ENCODE results near the gene SLC17A7. TPM values are rescaled to one million over a fixed set of nuclear protein-coding genes. Genes with fewer than 3 reads are reported as not detected.

The SLC17A7 gene
- total and polyA plus RNA-seq, 2 of the 13 experiments (the other 11 are each of a cell fraction or from before 2014, with no cell fraction given) = 0.32 TPM; not detected in 1

DNA sequence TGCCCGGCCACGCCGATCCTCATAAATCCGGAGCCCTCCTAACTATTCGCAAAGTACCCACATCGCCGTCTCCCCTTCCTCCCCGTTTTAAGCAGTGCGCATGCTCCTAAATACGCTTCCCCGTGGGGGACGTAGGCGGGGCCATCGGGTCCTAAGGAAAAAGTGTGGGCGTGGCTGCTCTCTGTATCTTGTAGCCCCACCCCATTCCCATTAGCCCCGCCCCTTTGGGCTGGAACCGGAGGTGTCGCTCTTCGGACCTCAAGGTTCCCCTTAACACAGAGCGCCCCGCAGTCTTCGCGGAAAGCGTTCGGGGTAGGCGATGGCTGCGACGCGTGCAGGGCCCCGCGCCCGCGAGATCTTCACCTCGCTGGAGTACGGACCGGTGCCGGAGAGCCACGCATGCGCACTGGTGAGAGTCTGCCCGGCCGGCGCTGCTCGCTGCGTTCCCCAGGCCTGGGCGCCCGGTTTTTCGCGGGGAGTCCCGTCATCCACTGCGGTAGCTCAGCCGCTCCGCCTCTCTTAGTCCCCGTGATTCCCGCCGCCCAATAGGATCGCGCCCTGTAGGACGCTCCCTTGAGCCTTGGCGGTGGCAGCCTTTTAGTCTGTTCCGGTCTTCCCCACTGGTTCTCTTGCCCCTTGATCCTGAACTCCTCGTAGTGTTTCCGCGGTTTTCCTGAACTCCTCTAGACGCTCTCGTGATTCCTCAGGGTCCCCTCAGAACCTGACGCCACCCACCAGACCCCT lies 11.9 kb upstream of the SLC17A7 start, which contains the start of gene ALDH16A1 (continued):
- TF ChIP-seq, protein P1, sequence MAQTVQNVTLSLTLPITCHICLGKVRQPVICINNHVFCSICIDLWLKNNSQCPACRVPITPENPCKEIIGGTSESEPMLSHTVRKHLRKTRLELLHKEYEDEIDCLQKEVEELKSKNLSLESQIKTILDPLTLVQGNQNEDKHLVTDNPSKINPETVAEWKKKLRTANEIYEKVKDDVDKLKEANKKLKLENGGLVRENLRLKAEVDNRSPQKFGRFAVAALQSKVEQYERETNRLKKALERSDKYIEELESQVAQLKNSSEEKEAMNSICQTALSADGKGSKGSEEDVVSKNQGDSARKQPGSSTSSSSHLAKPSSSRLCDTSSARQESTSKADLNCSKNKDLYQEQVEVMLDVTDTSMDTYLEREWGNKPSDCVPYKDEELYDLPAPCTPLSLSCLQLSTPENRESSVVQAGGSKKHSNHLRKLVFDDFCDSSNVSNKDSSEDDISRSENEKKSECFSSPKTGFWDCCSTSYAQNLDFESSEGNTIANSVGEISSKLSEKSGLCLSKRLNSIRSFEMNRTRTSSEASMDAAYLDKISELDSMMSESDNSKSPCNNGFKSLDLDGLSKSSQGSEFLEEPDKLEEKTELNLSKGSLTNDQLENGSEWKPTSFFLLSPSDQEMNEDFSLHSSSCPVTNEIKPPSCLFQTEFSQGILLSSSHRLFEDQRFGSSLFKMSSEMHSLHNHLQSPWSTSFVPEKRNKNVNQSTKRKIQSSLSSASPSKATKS (CRISPR knock-in tag; IDR thresholded peaks at IDR 0.05) = no peak
- TF ChIP-seq HMG20B (CRISPR knock-in tag; conservative IDR thresholded peaks at IDR 0.05) (no peak), RARG (CRISPR knock-in tag; IDR thresholded peaks at IDR 0.05; ENCODE audit: low read depth) (no peak), ZZZ3 (CRISPR knock-in tag; IDR thresholded peaks at IDR 0.05; ENCODE audit: borderline replicate concordance) (no peak; the same call in 1 of the 2 replicates), JUND (CRISPR knock-in tag; IDR thresholded peaks at IDR 0.05) (no peak), RAD51 (IDR thresholded peaks at IDR 0.05; ENCODE audit: borderline replicate concordance) (peak; percentile 72), HDAC1 (CRISPR knock-in tag; IDR thresholded peaks at IDR 0.05) (no peak), TSC22D2 (CRISPR knock-in tag; IDR thresholded peaks at IDR 0.05; ENCODE audit: borderline replicate concordance) (no peak), NFE2L2 (IDR thresholded peaks at IDR 0.05; ENCODE audit: low read length) (no peak), SMAD1 (CRISPR knock-in tag; IDR thresholded peaks at IDR 0.05; ENCODE audit: borderline replicate concordance, low read depth) (no peak), PITX1 (CRISPR knock-in tag; IDR thresholded peaks at IDR 0.05) (peak; percentile 60), SMAD9 (CRISPR knock-in tag; IDR thresholded peaks at IDR 0.05) (no peak), ZFP1 (CRISPR knock-in tag; IDR thresholded peaks at IDR 0.05) (no peak), PAX8 (CRISPR knock-in tag; IDR thresholded peaks at IDR 0.05; ENCODE audit: borderline replicate concordance) (no peak)
- TF ChIP-seq, protein P2, sequence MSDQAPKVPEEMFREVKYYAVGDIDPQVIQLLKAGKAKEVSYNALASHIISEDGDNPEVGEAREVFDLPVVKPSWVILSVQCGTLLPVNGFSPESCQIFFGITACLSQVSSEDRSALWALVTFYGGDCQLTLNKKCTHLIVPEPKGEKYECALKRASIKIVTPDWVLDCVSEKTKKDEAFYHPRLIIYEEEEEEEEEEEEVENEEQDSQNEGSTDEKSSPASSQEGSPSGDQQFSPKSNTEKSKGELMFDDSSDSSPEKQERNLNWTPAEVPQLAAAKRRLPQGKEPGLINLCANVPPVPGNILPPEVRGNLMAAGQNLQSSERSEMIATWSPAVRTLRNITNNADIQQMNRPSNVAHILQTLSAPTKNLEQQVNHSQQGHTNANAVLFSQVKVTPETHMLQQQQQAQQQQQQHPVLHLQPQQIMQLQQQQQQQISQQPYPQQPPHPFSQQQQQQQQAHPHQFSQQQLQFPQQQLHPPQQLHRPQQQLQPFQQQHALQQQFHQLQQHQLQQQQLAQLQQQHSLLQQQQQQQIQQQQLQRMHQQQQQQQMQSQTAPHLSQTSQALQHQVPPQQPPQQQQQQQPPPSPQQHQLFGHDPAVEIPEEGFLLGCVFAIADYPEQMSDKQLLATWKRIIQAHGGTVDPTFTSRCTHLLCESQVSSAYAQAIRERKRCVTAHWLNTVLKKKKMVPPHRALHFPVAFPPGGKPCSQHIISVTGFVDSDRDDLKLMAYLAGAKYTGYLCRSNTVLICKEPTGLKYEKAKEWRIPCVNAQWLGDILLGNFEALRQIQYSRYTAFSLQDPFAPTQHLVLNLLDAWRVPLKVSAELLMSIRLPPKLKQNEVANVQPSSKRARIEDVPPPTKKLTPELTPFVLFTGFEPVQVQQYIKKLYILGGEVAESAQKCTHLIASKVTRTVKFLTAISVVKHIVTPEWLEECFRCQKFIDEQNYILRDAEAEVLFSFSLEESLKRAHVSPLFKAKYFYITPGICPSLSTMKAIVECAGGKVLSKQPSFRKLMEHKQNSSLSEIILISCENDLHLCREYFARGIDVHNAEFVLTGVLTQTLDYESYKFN (CRISPR knock-in tag; conservative IDR thresholded peaks at IDR 0.05) = 0 out of 2 replicates have a peak, but pooled peaks have one; percentile 27
- TF ChIP-seq, protein P3, sequence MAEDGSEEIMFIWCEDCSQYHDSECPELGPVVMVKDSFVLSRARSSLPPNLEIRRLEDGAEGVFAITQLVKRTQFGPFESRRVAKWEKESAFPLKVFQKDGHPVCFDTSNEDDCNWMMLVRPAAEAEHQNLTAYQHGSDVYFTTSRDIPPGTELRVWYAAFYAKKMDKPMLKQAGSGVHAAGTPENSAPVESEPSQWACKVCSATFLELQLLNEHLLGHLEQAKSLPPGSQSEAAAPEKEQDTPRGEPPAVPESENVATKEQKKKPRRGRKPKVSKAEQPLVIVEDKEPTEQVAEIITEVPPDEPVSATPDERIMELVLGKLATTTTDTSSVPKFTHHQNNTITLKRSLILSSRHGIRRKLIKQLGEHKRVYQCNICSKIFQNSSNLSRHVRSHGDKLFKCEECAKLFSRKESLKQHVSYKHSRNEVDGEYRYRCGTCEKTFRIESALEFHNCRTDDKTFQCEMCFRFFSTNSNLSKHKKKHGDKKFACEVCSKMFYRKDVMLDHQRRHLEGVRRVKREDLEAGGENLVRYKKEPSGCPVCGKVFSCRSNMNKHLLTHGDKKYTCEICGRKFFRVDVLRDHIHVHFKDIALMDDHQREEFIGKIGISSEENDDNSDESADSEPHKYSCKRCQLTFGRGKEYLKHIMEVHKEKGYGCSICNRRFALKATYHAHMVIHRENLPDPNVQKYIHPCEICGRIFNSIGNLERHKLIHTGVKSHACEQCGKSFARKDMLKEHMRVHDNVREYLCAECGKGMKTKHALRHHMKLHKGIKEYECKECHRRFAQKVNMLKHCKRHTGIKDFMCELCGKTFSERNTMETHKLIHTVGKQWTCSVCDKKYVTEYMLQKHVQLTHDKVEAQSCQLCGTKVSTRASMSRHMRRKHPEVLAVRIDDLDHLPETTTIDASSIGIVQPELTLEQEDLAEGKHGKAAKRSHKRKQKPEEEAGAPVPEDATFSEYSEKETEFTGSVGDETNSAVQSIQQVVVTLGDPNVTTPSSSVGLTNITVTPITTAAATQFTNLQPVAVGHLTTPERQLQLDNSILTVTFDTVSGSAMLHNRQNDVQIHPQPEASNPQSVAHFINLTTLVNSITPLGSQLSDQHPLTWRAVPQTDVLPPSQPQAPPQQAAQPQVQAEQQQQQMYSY (CRISPR knock-in tag; IDR thresholded peaks at IDR 0.05) = 0 out of 2 replicates have a peak, but pooled peaks have one; percentile 38
- TF ChIP-seq, protein P4, sequence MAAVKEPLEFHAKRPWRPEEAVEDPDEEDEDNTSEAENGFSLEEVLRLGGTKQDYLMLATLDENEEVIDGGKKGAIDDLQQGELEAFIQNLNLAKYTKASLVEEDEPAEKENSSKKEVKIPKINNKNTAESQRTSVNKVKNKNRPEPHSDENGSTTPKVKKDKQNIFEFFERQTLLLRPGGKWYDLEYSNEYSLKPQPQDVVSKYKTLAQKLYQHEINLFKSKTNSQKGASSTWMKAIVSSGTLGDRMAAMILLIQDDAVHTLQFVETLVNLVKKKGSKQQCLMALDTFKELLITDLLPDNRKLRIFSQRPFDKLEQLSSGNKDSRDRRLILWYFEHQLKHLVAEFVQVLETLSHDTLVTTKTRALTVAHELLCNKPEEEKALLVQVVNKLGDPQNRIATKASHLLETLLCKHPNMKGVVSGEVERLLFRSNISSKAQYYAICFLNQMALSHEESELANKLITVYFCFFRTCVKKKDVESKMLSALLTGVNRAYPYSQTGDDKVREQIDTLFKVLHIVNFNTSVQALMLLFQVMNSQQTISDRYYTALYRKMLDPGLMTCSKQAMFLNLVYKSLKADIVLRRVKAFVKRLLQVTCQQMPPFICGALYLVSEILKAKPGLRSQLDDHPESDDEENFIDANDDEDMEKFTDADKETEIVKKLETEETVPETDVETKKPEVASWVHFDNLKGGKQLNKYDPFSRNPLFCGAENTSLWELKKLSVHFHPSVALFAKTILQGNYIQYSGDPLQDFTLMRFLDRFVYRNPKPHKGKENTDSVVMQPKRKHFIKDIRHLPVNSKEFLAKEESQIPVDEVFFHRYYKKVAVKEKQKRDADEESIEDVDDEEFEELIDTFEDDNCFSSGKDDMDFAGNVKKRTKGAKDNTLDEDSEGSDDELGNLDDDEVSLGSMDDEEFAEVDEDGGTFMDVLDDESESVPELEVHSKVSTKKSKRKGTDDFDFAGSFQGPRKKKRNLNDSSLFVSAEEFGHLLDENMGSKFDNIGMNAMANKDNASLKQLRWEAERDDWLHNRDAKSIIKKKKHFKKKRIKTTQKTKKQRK (IDR thresholded peaks at IDR 0.05; ENCODE audit: low read length) = no peak
